ENCODE results near the gene ZNFX1. TPM values are rescaled to one million over a fixed set of nuclear protein-coding genes. Genes with fewer than 3 reads are reported as not detected.
"Not testable (repeated sequence)": the region's sequence is repeated elsewhere in the genome, so short reads cannot be mapped to it uniquely, and the experiment has no call there.

Gene ZNFX1
- total RNA-seq, 1 donor from 2014 or later = 25.0 TPM

DNA sequence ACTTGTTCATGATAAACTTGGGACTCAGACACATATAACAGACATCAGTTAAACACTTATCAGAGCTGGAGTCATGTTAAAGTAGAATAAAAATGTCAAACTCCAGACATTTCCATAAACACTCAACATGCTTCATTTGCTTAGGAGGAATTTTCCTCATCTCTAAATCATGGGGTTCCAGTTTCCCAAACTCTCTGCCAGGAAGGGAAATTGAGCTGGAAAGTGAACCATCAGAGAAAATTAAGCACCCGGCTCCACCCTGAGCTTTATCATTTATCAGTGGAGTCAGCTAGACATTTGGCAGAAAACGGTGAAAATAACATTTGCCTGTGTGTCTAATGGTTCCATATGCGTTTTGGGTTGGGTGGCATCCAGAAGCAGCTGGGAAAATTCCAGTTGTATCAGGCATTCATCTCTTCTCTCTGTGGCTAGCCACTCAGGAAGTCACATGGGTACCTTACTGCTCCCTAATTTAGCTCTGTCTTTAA, 25.3 kb upstream of the ZNFX1 start:
- no peaks in the 10 kb centered on the region for H3K4me1 Mint-ChIP-seq (ENCODE audit: unreplicated experiment)
- H3K4me3 Mint-ChIP-seq (ENCODE audit: unreplicated experiment) = no peak overlapping the region
- no peaks in the 10 kb centered on the region for H3K27me3 Mint-ChIP-seq (ENCODE audit: unreplicated experiment)
- no peak overlapping the region for H3K27ac Mint-ChIP-seq (ENCODE audit: unreplicated experiment)
- TF ChIP-seq, protein P1, sequence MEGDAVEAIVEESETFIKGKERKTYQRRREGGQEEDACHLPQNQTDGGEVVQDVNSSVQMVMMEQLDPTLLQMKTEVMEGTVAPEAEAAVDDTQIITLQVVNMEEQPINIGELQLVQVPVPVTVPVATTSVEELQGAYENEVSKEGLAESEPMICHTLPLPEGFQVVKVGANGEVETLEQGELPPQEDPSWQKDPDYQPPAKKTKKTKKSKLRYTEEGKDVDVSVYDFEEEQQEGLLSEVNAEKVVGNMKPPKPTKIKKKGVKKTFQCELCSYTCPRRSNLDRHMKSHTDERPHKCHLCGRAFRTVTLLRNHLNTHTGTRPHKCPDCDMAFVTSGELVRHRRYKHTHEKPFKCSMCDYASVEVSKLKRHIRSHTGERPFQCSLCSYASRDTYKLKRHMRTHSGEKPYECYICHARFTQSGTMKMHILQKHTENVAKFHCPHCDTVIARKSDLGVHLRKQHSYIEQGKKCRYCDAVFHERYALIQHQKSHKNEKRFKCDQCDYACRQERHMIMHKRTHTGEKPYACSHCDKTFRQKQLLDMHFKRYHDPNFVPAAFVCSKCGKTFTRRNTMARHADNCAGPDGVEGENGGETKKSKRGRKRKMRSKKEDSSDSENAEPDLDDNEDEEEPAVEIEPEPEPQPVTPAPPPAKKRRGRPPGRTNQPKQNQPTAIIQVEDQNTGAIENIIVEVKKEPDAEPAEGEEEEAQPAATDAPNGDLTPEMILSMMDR (IDR thresholded peaks at IDR 0.05; ENCODE audit: unreplicated experiment) = no peak
- no peak for DNase-seq (ENCODE audit: low spot score)
- no peaks in the 10 kb centered on the region for H3K36me3 Mint-ChIP-seq (ENCODE audit: low read depth, unreplicated experiment)
- no peaks in the 10 kb centered on the region for H3K9me3 Mint-ChIP-seq (ENCODE audit: unreplicated experiment)

DNA sequence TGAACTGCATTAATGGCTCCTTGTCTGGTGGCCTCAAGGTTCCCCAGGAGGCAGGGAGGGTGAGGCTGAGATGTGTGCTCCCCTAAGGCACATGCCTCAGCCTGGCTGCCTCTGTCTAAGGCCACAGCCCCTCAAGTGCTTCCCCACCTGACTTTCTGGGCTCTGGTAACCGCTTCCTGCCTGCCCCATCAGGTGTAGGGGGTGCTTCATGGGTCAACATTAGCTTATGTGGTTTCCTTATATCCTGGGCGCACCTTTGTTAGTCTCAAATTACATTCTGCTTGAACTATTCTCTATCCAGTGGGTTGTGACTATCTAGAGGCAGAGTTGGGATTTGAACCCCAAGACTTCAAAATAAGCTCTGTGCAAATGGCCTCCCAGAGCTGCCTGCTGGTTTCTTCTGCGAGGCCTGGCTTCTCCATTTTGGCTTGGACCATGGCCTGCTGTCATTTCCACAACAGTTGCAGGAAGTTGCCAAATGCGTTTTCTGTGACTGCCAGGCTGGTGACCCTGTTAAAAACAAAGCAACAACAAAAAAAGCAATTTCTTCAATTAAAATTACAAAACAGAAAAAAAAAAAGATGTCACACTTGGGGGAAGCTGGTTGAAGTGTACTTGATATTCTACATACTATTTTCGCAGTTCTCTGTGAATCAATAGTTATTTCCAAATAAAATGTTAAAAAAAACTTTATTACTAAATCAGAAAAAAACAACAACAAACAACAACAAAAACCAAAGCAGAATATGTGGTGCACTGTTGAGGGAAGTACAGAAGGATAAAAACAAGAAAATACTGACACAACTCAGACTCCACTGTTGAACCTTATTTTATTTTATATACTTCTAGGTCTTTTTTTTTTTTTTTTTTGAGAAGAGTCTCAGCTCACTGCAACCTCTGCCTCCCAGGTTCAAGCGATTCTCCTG, 20.0 kb upstream of the ZNFX1 start:
- no peak overlapping the region for H3K27ac Mint-ChIP-seq (ENCODE audit: unreplicated experiment)
- no peaks in the 10 kb centered on the region for H3K9me3 Mint-ChIP-seq (ENCODE audit: unreplicated experiment)
- peaks cover 7% of the 10 kb centered on the region for H3K4me1 Mint-ChIP-seq (ENCODE audit: unreplicated experiment)
- TF ChIP-seq, protein P1 (IDR thresholded peaks at IDR 0.05; ENCODE audit: unreplicated experiment) = no peak
- no peaks in the 10 kb centered on the region for H3K27me3 Mint-ChIP-seq (ENCODE audit: unreplicated experiment)
- no peak for DNase-seq (ENCODE audit: low spot score)
- H3K4me3 Mint-ChIP-seq (ENCODE audit: unreplicated experiment) = no peak overlapping the region
- peaks cover 10% of the 10 kb centered on the region for H3K36me3 Mint-ChIP-seq (ENCODE audit: low read depth, unreplicated experiment)

DNA sequence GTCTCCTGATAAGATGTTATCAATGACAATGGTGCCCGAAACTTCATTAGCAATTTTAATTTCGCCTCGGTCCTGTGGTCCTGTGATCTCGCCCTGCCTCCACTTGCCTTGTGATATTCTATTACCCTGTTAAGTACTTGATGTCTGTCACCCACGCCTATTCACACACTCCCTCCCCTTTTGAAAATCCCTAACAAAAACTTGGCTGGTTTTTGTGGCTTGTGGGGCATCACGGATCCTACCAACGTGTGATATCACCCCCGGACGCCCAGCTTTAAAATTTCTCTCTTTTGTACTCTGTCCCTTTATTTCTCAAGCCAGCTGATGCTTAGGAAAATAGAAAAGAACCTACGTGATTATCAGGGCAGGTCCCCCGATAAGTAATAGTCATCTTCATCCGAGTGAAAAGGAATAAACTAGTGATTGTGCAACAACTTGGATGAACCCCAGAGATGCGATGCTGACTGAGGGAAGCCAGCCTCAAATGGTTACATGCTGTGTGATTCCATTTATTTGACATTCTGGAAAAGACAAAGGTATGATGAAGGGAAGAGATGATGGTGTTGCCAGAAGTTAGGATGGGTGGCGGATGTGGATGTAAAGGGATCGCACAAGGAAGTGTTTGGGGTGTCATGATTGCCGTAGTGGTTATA, 16.3 kb upstream of the ZNFX1 start:
- H3K9me3 Mint-ChIP-seq (ENCODE audit: unreplicated experiment); H3K27ac Mint-ChIP-seq (ENCODE audit: unreplicated experiment); H3K4me3 Mint-ChIP-seq (ENCODE audit: unreplicated experiment); DNase-seq (ENCODE audit: low spot score); H3K27me3 Mint-ChIP-seq (ENCODE audit: unreplicated experiment); H3K4me1 Mint-ChIP-seq (ENCODE audit: unreplicated experiment): not testable (repeated sequence)
- peaks cover 32% of the 10 kb centered on the region for H3K36me3 Mint-ChIP-seq (ENCODE audit: low read depth, unreplicated experiment)

DNA sequence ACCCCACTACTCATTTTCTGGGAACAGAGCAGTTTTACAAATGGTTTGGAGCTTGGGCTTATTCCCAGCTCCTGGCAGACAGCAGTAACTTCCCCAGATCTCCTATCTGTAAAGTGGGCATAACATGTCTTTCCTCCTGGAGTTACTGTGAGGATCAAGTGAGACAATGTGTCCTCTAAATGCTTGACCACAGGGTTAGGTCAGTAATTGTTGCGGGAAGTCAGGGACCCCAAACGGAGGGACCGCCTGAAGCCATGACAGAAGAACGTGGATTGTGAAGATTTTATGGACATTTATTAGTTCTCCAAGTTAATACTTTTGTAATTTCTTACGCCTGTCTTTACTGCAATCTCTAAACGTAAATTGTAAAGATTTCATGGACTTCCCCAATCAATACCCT, 15.3 kb upstream of the ZNFX1 start:
- H3K4me3 Mint-ChIP-seq (ENCODE audit: unreplicated experiment) = no peak overlapping the region
- no peak for DNase-seq (ENCODE audit: low spot score)
- TF ChIP-seq, protein P1 (IDR thresholded peaks at IDR 0.05; ENCODE audit: unreplicated experiment) = no peak
- no peak overlapping the region for H3K27ac Mint-ChIP-seq (ENCODE audit: unreplicated experiment)
- H3K36me3 Mint-ChIP-seq (ENCODE audit: low read depth, unreplicated experiment) = peaks cover 42% of the 10 kb centered on the region
- H3K4me1 Mint-ChIP-seq (ENCODE audit: unreplicated experiment) = peaks cover 7% of the 10 kb centered on the region
- no peaks in the 10 kb centered on the region for H3K9me3 Mint-ChIP-seq (ENCODE audit: unreplicated experiment)
- peaks cover 2% of the 10 kb centered on the region for H3K27me3 Mint-ChIP-seq (ENCODE audit: unreplicated experiment)

DNA sequence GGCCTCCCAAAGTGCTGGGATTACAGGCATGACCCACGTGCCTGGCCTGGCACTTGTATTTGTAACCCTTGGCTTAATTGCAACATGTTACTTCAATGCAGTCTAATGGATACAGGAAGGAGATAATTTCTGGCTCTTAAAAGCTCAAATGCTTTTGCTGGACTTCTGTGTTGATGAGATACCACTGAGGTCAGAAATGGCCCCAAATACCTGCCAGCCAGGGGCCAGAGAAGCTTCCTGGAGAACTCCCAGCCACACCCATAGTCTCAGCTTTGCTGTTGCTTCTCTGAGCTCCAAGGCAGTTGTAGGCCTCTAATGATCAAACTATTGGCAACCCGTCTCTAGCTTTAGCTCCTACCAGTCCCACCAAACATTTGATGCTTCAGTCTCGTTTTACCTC, 14.2 kb upstream of the ZNFX1 start:
- no peaks in the 10 kb centered on the region for H3K4me1 Mint-ChIP-seq (ENCODE audit: unreplicated experiment)
- H3K36me3 Mint-ChIP-seq (ENCODE audit: low read depth, unreplicated experiment) = peaks cover 53% of the 10 kb centered on the region
- H3K4me3 Mint-ChIP-seq (ENCODE audit: unreplicated experiment) = no peak overlapping the region
- peaks cover under 1% of the 10 kb centered on the region for H3K9me3 Mint-ChIP-seq (ENCODE audit: unreplicated experiment)
- DNase-seq (ENCODE audit: low spot score) = no peak
- peaks cover 2% of the 10 kb centered on the region for H3K27me3 Mint-ChIP-seq (ENCODE audit: unreplicated experiment)
- TF ChIP-seq, protein P1 (IDR thresholded peaks at IDR 0.05; ENCODE audit: unreplicated experiment) = no peak
- H3K27ac Mint-ChIP-seq (ENCODE audit: unreplicated experiment) = no peak overlapping the region

All from endothelial cell (in vitro differentiated cells).